Kidney epithelial cell (primary cell): ENCODE data around the gene KIRREL3. TPM values are rescaled to one million over a fixed set of nuclear protein-coding genes. Genes with fewer than 3 reads are reported as not detected.

Experiments used
- DNase-seq: peaks from one replicate; pipeline ENCODE4 v3.0.0-alpha.2; 2010; ENCODE audit warnings: low read depth
- H3K27me3 ChIP-seq: 2 replicates; pipeline ENCODE4 v1.6.0; 2011; ENCODE audit warnings: low read length; ENCODE audit not compliant: control insufficient read depth, insufficient read depth
- H3K36me3 ChIP-seq: 2 replicates; pipeline ENCODE4 v1.5.1; 2011; ENCODE audit warnings: low read length; ENCODE audit not compliant: control insufficient read depth, insufficient read depth
- H3K4me3 ChIP-seq: 2 replicates; pipeline ENCODE4 v1.5.1; 2011; ENCODE audit warnings: low read depth, mild to moderate bottlenecking, control low read depth, low read length
- total RNA-seq: library from RNA; depleted of rRNA; stranded (reverse); fragments of >200 nt; gene quantifications from 2 replicates; pipeline ENCODE4 v1.2.3, GENCODE V29; 2015
- TF ChIP-seq, protein P1 (sequence below): IDR thresholded peaks from 2 replicates; pipeline ENCODE4 v1.5.1; 2011; ENCODE audit warnings: mild to moderate bottlenecking, moderate library complexity, low read length, control low read depth, inconsistent platforms; ENCODE audit not compliant: insufficient read depth, poor library complexity, severe bottlenecking

KIRREL3 gene
- total RNA-seq, 1 donor from 2014 or later = 1.3 TPM

DNA sequence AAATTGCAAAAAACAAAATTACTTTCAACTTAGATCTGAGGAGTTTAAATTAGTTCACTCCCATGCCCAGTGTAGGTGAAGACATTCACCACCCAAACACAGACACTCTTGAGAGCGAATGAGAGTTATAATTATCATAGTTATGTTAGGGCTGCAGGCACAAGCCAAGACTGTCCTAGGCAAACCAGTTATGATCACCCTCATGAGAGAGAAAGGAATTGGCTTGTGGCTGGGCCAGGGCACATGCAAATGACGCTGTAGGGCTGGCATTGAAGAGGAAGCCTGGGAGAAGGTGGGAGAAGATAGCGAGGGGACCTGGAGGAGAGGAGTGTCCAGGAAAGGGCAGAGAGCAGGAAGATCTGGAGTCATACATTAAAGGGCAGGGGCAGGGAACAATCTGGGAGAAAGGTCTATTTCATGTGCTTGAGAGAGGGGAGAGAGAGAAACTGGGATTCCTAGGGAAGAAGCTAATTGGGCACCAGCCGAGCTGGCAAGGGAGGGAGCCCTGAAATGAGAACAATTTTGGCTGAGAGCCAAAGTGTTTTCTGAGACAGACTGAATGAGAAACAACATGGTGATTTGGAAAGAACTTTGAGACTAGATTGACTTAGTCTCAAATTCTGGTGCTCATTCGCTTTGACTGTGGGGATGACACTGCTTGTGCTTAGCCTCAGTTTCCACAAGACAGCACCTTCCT lies 279.9 kb downstream of the KIRREL3 start:
- DNase-seq = no peak
- TF ChIP-seq, protein P1, sequence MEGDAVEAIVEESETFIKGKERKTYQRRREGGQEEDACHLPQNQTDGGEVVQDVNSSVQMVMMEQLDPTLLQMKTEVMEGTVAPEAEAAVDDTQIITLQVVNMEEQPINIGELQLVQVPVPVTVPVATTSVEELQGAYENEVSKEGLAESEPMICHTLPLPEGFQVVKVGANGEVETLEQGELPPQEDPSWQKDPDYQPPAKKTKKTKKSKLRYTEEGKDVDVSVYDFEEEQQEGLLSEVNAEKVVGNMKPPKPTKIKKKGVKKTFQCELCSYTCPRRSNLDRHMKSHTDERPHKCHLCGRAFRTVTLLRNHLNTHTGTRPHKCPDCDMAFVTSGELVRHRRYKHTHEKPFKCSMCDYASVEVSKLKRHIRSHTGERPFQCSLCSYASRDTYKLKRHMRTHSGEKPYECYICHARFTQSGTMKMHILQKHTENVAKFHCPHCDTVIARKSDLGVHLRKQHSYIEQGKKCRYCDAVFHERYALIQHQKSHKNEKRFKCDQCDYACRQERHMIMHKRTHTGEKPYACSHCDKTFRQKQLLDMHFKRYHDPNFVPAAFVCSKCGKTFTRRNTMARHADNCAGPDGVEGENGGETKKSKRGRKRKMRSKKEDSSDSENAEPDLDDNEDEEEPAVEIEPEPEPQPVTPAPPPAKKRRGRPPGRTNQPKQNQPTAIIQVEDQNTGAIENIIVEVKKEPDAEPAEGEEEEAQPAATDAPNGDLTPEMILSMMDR = no peak
- Histone ChIP-seq H3K4me3 (no peak overlapping the region), H3K27me3 (no peaks in the 10 kb centered on the region), H3K36me3 (no peaks in the 10 kb centered on the region)

DNA sequence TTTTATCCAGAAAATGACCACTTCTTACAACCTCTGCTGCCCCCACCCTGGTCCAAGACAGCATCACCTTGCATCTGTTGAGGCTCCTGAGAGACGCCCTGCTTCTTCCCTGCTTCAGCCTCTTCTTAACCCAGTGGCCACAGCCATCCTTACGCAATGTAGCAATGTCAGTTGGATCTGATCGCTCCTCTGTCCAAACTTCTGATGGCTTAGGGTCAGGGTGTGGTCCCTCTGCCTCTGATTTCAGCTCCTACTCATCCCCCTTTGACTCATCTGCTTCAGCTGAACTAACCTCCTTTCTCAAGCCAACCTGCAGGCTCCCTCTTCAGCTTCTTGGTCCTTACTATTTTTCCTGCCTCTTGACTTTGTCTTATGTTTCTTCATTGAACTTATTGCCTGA lies 280.8 kb downstream of the KIRREL3 start:
- no peak for DNase-seq
- Histone ChIP-seq H3K36me3 (no peaks in the 10 kb centered on the region), H3K27me3 (no peaks in the 10 kb centered on the region), H3K4me3 (no peak overlapping the region)
- TF ChIP-seq, protein P1 = no peak

DNA sequence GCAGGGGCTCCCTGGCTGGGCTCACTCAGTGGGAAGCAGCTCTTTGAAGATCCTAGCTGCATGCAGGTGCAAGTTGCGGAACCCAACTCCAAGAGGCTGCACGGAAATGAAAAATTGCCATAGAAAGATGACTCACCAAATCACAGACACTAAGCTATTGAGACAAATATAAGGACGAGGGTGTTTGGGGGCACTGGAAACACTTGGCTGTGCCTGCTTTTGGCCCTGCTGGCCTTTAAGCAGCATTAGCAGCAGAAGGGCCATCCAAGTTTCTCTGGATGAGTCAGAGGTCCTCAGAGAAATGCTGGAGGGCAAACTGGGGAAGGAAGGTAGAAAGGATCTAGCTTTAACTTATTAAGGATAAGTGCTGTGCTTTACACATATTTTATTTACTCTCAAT lies 282.3 kb downstream of the KIRREL3 start:
- DNase-seq = no peak
- TF ChIP-seq, protein P1 = no peak
- Histone ChIP-seq H3K4me3 (no peak overlapping the region), H3K27me3 (no peaks in the 10 kb centered on the region), H3K36me3 (no peaks in the 10 kb centered on the region)

DNA sequence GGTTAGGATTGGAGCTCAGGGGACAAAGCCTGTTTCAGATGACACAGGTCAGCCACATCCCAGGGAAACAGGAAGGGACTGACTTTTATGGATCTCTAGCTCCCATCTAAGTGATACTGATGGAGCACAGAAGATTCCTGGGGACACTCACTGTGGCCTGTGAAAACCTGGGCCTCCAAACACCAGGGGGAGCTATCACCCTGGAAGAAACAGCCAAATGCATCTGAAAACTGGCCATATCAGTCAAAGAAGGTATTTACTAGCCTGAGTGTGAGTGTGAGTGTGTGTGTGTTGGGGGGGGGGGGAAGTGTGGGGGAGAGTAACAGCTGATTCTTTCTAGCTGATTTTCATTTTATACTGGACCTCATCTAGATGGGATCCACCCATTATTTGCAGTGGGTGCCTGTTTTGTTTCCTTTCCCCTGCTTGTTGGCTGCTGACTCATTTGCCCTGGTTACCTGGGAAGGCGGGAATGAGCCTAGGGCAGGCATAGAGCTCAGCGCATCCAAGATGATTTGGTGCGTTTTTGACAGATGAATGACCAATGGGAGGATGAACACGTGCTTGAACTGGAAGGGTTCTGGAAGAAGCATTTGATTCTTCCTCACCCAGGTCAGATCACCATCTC lies 284.0 kb downstream of the KIRREL3 start:
- Histone ChIP-seq H3K27me3 (no peaks in the 10 kb centered on the region), H3K4me3 (no peak overlapping the region), H3K36me3 (no peaks in the 10 kb centered on the region)
- TF ChIP-seq, protein P1 = peak; percentile 77
- no peak for DNase-seq

DNA sequence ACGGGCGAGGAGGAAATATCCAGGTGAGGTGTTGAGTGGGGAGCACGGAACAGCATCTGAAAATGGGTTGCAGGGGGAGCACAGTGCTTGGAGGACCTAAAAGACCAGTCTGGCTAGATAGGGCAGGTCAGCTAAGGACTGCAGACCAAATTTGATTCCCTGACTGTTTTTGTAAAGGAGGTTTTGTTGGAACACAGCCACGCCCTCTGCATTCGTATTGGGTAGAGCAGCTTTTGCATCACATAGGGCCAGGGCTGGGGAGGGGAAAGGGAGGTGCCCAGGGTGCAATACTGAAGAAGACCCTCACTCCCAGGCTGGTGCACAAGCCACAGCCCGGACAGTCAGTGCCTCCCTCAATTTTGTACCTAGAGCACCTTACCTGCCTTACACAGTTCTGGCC lies 286.8 kb downstream of the KIRREL3 start:
- TF ChIP-seq, protein P1 = no peak
- no peak for DNase-seq
- H3K4me3 ChIP-seq = no peak overlapping the region
- H3K27me3 ChIP-seq = no peaks in the 10 kb centered on the region
- H3K36me3 ChIP-seq = no peaks in the 10 kb centered on the region
